Lung (tissue), 13 donors: Measurements from ENCODE around the gene TCP10L. TPM values are rescaled to one million over a fixed set of nuclear protein-coding genes. Genes with fewer than 3 reads are reported as not detected.

Experiments used
- ATAC-seq: fragments of 200-7000 bp; cut with Tn5 transposase; one replicate; pipeline ENCODE4 v1.9.1; 2020; ENCODE audit warnings: moderate number of reproducible peaks; ENCODE audit not compliant: insufficient read depth, low FRiP score
- DNase-seq, 3 donors: peaks; one replicate each; pipeline ENCODE4 v3.0.0-alpha.2; 2013 to 2017
- H3K27ac ChIP-seq, 2 donors: one replicate each; pipeline ENCODE4 v1.5.1; 2013; ENCODE audit warnings: mild to moderate bottlenecking in 2 of 2, moderate library complexity in 2 of 2, control low read depth in 1 of 2, inconsistent platforms in 1 of 2, low read depth in 1 of 2, low read length in 1 of 2
- H3K27me3 ChIP-seq, 3 donors: one replicate each; pipeline ENCODE4 v1.5.1; 2013; ENCODE audit warnings: low read length in 2 of 3; ENCODE audit not compliant: control insufficient read depth in 3 of 3, insufficient read depth in 3 of 3
- H3K36me3 ChIP-seq, 4 donors: one replicate each; pipeline ENCODE4 v1.5.1; 2013; ENCODE audit warnings: low read length in 4 of 4, mild to moderate bottlenecking in 1 of 4, moderate library complexity in 1 of 4; ENCODE audit not compliant: control insufficient read depth in 4 of 4, insufficient read depth in 4 of 4
- H3K4me1 ChIP-seq, 5 donors: one replicate each; pipeline ENCODE4 v1.5.1; 2013; ENCODE audit warnings: low read length in 5 of 5, mild to moderate bottlenecking in 2 of 5, moderate library complexity in 1 of 5; ENCODE audit not compliant: control insufficient read depth in 5 of 5, insufficient read depth in 5 of 5
- H3K4me3 ChIP-seq: one replicate; pipeline ENCODE4 v1.5.1; 2013; ENCODE audit warnings: mild to moderate bottlenecking, control low read depth, moderate library complexity
- H3K9ac ChIP-seq, 2 donors: one replicate each; pipeline ENCODE4 v1.5.1; 2013; ENCODE audit warnings: low read length in 2 of 2, control low read depth in 1 of 2; ENCODE audit not compliant: insufficient read depth in 1 of 2
- H3K9me3 ChIP-seq, 4 donors: one replicate each; pipeline ENCODE4 v1.5.1; 2013; ENCODE audit warnings: low read length in 3 of 4, mild to moderate bottlenecking in 1 of 4, moderate library complexity in 1 of 4; ENCODE audit not compliant: control insufficient read depth in 4 of 4, insufficient read depth in 3 of 4
- CTCF ChIP-seq: IDR thresholded peaks from 2 replicates; pipeline ENCODE4 v1.5.1; 2012; ENCODE audit warnings: mild to moderate bottlenecking; ENCODE audit errors: control extremely low read depth, extremely low read depth
- WGBS, 2 donors: extraction: QIAGEN DNeasy Blood & Tissue Kit; methylation state at CpG; one replicate each; pipeline ENCODE4 v1.1.7; 2013; 5-methylcytosine and 5-hydroxymethylcytosine counted together
- polyA plus RNA-seq, 2 donors: library from polyadenylated mRNA; stranded (reverse); fragments of 200-250 nt; gene quantifications; one replicate each; pipeline ENCODE4 v1.2.1, GENCODE V29; 2013
- small RNA-seq: library from RNA; depleted of rRNA; stranded (forward); fragments of <200 nt; gene quantifications from one replicate; pipeline ENCODE3, GENCODE V24; 2014; ENCODE audit warnings: low replicate concordance
- total RNA-seq, 2 donors: library from RNA; depleted of rRNA in 1 of 2; stranded (reverse); fragments of >200 nt in 1 of 2; gene quantifications; one replicate each; pipeline ENCODE4 v1.2.1, GENCODE V29; 2014 to 2021
- donor health status: control.
- donor health status: control.
- donor health status: Bipolar disorder and iron deficiency.
- donor health status: healthy.
- donor health status: DM: yes; HTN: yes; CAD: no.

The TCP10L gene
- total and polyA plus RNA-seq, 4 donors, result 0.25 to 0.71 (median 0.54) TPM

GRCh38 chr21:32525282-32525681 lies 60.0 kb downstream of the TCP10L start:
- no peaks in the 10 kb centered on the region for H3K36me3 ChIP-seq
- WGBS, 2 donors, result 86 to 87% methylated on average over 7 of the region's 7 CpGs
- TF ChIP-seq CTCF, result no peak
- H3K4me3 ChIP-seq, result no peak overlapping the region
- peaks cover 0 to 3% (median 0%) of the 10 kb centered on the region in 4 donors for H3K9me3 ChIP-seq
- H3K27ac ChIP-seq, result peak overlapping the region in 1 of 2 donors; percentile 65
- no peak overlapping the region for H3K9ac ChIP-seq
- DNase-seq, result no peak
- no peak for ATAC-seq
- peaks cover 0 to 16% (median 11%) of the 10 kb centered on the region in 5 donors for H3K4me1 ChIP-seq
- H3K27me3 ChIP-seq, result no peaks in the 10 kb centered on the region

- WGBS, 2 donors, result 64 to 75% methylated on average over 8 of the region's 8 CpGs
- Histone ChIP-seq H3K27me3 (no peaks in the 10 kb centered on the region), H3K4me3 (no peak overlapping the region), H3K27ac (peak overlapping the region in 1 of 2 donors; percentile 65), H3K36me3 (no peaks in the 10 kb centered on the region), H3K9ac (no peak overlapping the region), H3K4me1 (peaks cover 0 to 26% (median 15%) of the 10 kb centered on the region in 5 donors), H3K9me3 (no peaks in the 10 kb centered on the region)
- ATAC-seq, result peak; percentile 15
- peak in 1 of 3 donors; percentile 15 for DNase-seq
- TF ChIP-seq CTCF, result no peak
Observed at GRCh38 chr21:32523988-32524719, 61.2 kb downstream of the TCP10L start.

Small RNA genes within 50 kb of the gene (small RNA-seq; reads per million reads assigned to genes)
- gene RF00438 (not detected), gene RNA5SP490 (not detected)

Other genes starting within 250 kb of the TCP10L start
- 10 to 100 TPM; 16.2 to 17.6 TPM for gene URB1, start 192.5 kb downstream of the TCP10L start, total RNA-seq
- 1 to 10 TPM; 3.7 to 6.6 TPM for gene URB1, start 192.5 kb downstream of the TCP10L start, polyA plus RNA-seq
- 10 to 100 TPM; 13.9 to 59.0 TPM for gene EVA1C, start 172.8 kb downstream of the TCP10L start, total RNA-seq
- 10 to 100 TPM; 44.5 to 52.7 TPM for gene EVA1C, start 172.8 kb downstream of the TCP10L start, polyA plus RNA-seq
- 10 to 100 TPM; 27.6 to 49.5 TPM for gene CFAP298, start 26.9 kb upstream of the TCP10L start, total RNA-seq
- 10 to 100 TPM; 51.4 to 61.2 TPM for gene CFAP298, start 26.9 kb upstream of the TCP10L start, polyA plus RNA-seq
- 10 to 100 TPM; 15.7 to 17.5 TPM for gene SYNJ1, start 142.5 kb upstream of the TCP10L start, total RNA-seq
- gene SYNJ1, start 142.5 kb upstream of the TCP10L start, polyA plus RNA-seq, result 1 to 10 TPM; 7.4 to 7.8 TPM
- gene PAXBP1, start 186.2 kb upstream of the TCP10L start, total RNA-seq, result 100 to 1,000 TPM in 1 of 2 donors, 10 to 100 TPM in 1; 26.0 to 106 TPM
- gene PAXBP1, start 186.2 kb upstream of the TCP10L start, polyA plus RNA-seq, result 10 to 100 TPM; 12.4 to 27.0 TPM